Endothelial cell of umbilical vein (primary cell): ENCODE data around the gene TSPAN31. TPM values are rescaled to one million over a fixed set of nuclear protein-coding genes. Genes with fewer than 3 reads are reported as not detected.

Experiments used
- BruUV-seq: library from RNA; stranded (reverse); fragments of 400-500 nt; replicated peaks from 2 replicates; lab custom pipeline; 2021; lab: Mats Ljungman, UMichigan
- CTCF ChIA-PET: fragments of 300-600, 350-600 bp; sonication (Branson Sonifier 250); formaldehyde crosslinking; loops from one replicate; lab custom pipeline; 2021; ENCODE audit warnings: antibody characterized with exemption, inconsistent platforms; lab: Charles Lee
- POLR2A ChIA-PET: fragments of 300-600, 350-600 bp; sonication (Branson Sonifier 250); formaldehyde crosslinking; loops from one replicate; lab custom pipeline; 2021; ENCODE audit warnings: antibody characterized with exemption, inconsistent platforms; lab: Charles Lee
- DNase-seq: peaks from one replicate; pipeline ENCODE4 v3.0.0-alpha.2; 2011; ENCODE audit warnings: low read depth, low spot score
- FAIRE-seq: peaks from 2 replicates; lab custom pipeline; 2011; peaks lifted over from hg19 to GRCh38; lab: Jason Lieb, UNC
- H2AFZ ChIP-seq: 2 replicates; pipeline ENCODE4 v1.6.0; 2012; ENCODE audit warnings: low read depth, low read length, control low read depth, inconsistent platforms
- H3K27ac ChIP-seq: 2 replicates; pipeline ENCODE4 v1.5.1; 2011; ENCODE audit warnings: low read depth, mild to moderate bottlenecking, control low read depth, low read length, moderate library complexity; ENCODE audit not compliant: insufficient read depth
- H3K27me3 ChIP-seq, 2 experiments: 2 replicates each; pipeline versions ENCODE4 v1.6.0 to v1.6.1; 2011; ENCODE audit warnings: low read length in 2 of 2, mixed read lengths in 1 of 2; ENCODE audit not compliant: control insufficient read depth in 2 of 2, insufficient read depth in 2 of 2
- H3K36me3 ChIP-seq, 2 experiments: 2 replicates in 1 of 2; 3 replicates in 1 of 2; pipeline ENCODE4 v1.5.1; 2011; ENCODE audit warnings: low read length in 2 of 2, mild to moderate bottlenecking in 1 of 2, moderate library complexity in 1 of 2; ENCODE audit not compliant: control insufficient read depth in 2 of 2, insufficient read depth in 2 of 2; ENCODE audit errors: extremely low read depth in 1 of 2
- H3K4me1 ChIP-seq: 3 replicates; pipeline ENCODE4 v1.5.1; 2011; ENCODE audit warnings: mild to moderate bottlenecking, low read length; ENCODE audit not compliant: control insufficient read depth, insufficient read depth; ENCODE audit errors: extremely low read depth
- H3K4me2 ChIP-seq: 2 replicates; pipeline ENCODE4 v1.6.1; 2011; ENCODE audit warnings: low read length, control low read depth, mixed read lengths; ENCODE audit not compliant: insufficient read depth
- H3K4me3 ChIP-seq, 3 experiments: fragments of 200-600 bp in 1 of 3; sonication (generic), shearing (Covaris generic) in 1 of 3; replicated peaks in 1 of 3; 2 replicates each; pipeline ENCODE4 v1.5.1; 2011 to 2016; ENCODE audit warnings: control low read depth in 3 of 3, low read length in 3 of 3, mild to moderate bottlenecking in 2 of 3, inconsistent platforms in 1 of 3, low read depth in 1 of 3, moderate library complexity in 1 of 3; ENCODE audit not compliant: insufficient read depth in 1 of 3
- H3K79me2 ChIP-seq: 2 replicates; pipeline ENCODE4 v1.6.0; 2012; ENCODE audit warnings: low read length, inconsistent platforms; ENCODE audit not compliant: control insufficient read depth, insufficient read depth
- H3K9ac ChIP-seq: replicated peaks from 2 replicates; pipeline ENCODE3; 2011; ENCODE audit warnings: low read length, control low read depth; ENCODE audit not compliant: insufficient read depth; ENCODE audit errors: extremely low read depth
- H3K9me1 ChIP-seq: replicated peaks from 3 replicates; pipeline ENCODE4 v1.6.0; 2011; ENCODE audit warnings: mild to moderate bottlenecking, low read length; ENCODE audit not compliant: control insufficient read depth, insufficient read depth; ENCODE audit errors: extremely low read depth
- H3K9me3 ChIP-seq: replicated peaks from 2 replicates; pipeline ENCODE4 v1.5.1; 2012; ENCODE audit warnings: low read length, inconsistent platforms; ENCODE audit not compliant: control insufficient read depth, insufficient read depth
- H4K20me1 ChIP-seq: replicated peaks from 2 replicates; pipeline ENCODE3; 2011; ENCODE audit warnings: mild to moderate bottlenecking, low read length; ENCODE audit not compliant: control insufficient read depth, insufficient read depth; ENCODE audit errors: extremely low read depth
- EZH2 ChIP-seq: IDR thresholded peaks from 2 replicates; pipeline ENCODE4 v1.6.1; 2012; ENCODE audit warnings: borderline replicate concordance, low read depth, mild to moderate bottlenecking, moderate library complexity, low read length, inconsistent platforms; ENCODE audit not compliant: severe bottlenecking
- FOS ChIP-seq: IDR thresholded peaks from 2 replicates; pipeline ENCODE4 v1.6.1; 2011; ENCODE audit warnings: mild to moderate bottlenecking, low read length, moderate library complexity, borderline replicate concordance; ENCODE audit not compliant: insufficient read depth
- MAX ChIP-seq: IDR thresholded peaks from 2 replicates; pipeline ENCODE4 v1.6.1; 2011; ENCODE audit not compliant: insufficient read depth, insufficient read length
- POLR2A ChIP-seq: IDR thresholded peaks from 2 replicates; pipeline ENCODE4 v1.6.1; 2012; ENCODE audit warnings: low read depth, mild to moderate bottlenecking, control low read depth, low read length
- POLR2AphosphoS5 ChIP-seq: IDR thresholded peaks from 2 replicates; pipeline ENCODE4 v1.6.1; 2012; ENCODE audit warnings: low read depth, mild to moderate bottlenecking, control low read depth, low read length, moderate library complexity; ENCODE audit not compliant: insufficient read depth
- dilution Hi-C: fragments of 300-500 bp; cut with MboI; formaldehyde crosslinking; loops from one replicate; pipeline ENCODE4 v1.15.0; 2019; ENCODE audit warnings: low sequenced_read_pairs; ENCODE audit not compliant: extremely low pct_ligation_motif_present
- intact Hi-C: fragments of 100-400 bp; cut with micrococcal nuclease; formaldehyde crosslinking; loops from one replicate; pipeline ENCODE4 v1.10.0; 2022
- polyA plus RNA-seq, 4 experiments: library from polyadenylated mRNA; depleted of rRNA in 3 of 4; stranded (reverse) in 3 of 4; unstranded in 1 of 4; fragments of >200 nt; gene quantifications; 2 replicates each; pipeline versions ENCODE4 v1.2.1 to v1.2.3, GENCODE V29; 2011 to 2012; ENCODE audit warnings: missing spikeins in 1 of 4
- total RNA-seq: library from RNA; stranded (reverse); gene quantifications from 2 replicates; pipeline ENCODE4 v1.2.3, GENCODE V29; 2021
- TF ChIP-seq, protein P1 (sequence below), 2 donors: IDR thresholded peaks; 1 replicate in 1 of 2; 2 replicates in 1 of 2; pipeline ENCODE4 v1.5.1; 2011; ENCODE audit warnings: low read length in 2 of 2, mild to moderate bottlenecking in 2 of 2, moderate library complexity in 2 of 2, control low read depth in 1 of 2, inconsistent platforms in 1 of 2, low read depth in 1 of 2; ENCODE audit not compliant: insufficient read depth in 1 of 2; ENCODE audit errors: extremely low read depth in 1 of 2

TSPAN31 gene
- total and polyA plus RNA-seq, 2 donors (not counting 3 experiments of a cell fraction or from before 2014, with no cell fraction given) = 15.0 to 43.9 TPM

DNA sequence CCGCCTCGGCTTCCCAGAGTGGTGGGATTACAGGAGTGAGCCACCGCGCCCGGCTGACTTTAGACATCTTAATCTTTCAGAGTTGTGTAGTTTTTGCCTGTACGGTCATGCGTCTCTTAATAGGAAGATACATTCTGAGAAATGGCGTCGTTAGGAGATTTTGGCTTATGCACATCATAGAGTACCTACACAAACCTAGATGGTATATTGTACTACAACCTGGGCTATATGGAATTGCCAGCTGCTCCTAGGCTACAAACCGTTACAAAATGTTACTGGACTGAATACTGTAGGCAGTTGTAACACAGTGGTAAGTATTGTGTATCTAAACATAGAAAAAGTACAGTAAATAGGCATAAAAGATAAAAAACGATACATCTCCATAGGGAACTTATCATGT, 39.0 kb downstream of the TSPAN31 start:
- BruUV-seq = no TSS peak
- no peak for FAIRE-seq
- CTCF ChIA-PET = interaction anchor here (0.7 to 2.0 kb wide), 6 partner anchors 12 to 201 kb away, joined by 3 to 10 read pairs (median 4); partner anchors contain the start of genes EEF1AKMT3 and METTL1

More for the DNA sequence above, 39.0 kb downstream of the TSPAN31 start:
- POLR2A ChIA-PET = no interaction called here
- dilution Hi-C loops = no loop called here
- H3K4me1 ChIP-seq = peaks cover 7% of the 10 kb centered on the region
- H3K4me2 ChIP-seq = no peak overlapping the region
- H3K9me1 ChIP-seq = no peaks in the 10 kb centered on the region
- DNase-seq = no peak
- no peaks in the 10 kb centered on the region for H3K27me3 ChIP-seq
- no peaks in the 10 kb centered on the region for H3K9me3 ChIP-seq
- H3K79me2 ChIP-seq = peaks cover 14% of the 10 kb centered on the region
- no peak overlapping the region for H3K4me3 ChIP-seq
- H3K27ac ChIP-seq = no peak overlapping the region
- H3K9ac ChIP-seq = no peak overlapping the region
- H4K20me1 ChIP-seq = no peaks in the 10 kb centered on the region
- TF ChIP-seq POLR2AphosphoS5 = no peak
- TF ChIP-seq, protein P1, sequence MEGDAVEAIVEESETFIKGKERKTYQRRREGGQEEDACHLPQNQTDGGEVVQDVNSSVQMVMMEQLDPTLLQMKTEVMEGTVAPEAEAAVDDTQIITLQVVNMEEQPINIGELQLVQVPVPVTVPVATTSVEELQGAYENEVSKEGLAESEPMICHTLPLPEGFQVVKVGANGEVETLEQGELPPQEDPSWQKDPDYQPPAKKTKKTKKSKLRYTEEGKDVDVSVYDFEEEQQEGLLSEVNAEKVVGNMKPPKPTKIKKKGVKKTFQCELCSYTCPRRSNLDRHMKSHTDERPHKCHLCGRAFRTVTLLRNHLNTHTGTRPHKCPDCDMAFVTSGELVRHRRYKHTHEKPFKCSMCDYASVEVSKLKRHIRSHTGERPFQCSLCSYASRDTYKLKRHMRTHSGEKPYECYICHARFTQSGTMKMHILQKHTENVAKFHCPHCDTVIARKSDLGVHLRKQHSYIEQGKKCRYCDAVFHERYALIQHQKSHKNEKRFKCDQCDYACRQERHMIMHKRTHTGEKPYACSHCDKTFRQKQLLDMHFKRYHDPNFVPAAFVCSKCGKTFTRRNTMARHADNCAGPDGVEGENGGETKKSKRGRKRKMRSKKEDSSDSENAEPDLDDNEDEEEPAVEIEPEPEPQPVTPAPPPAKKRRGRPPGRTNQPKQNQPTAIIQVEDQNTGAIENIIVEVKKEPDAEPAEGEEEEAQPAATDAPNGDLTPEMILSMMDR (IDR thresholded peaks at IDR 0.05; ENCODE audit: extremely low read depth in 1 of 2, insufficient read depth in 1 of 2, low read depth in 1 of 2, low read length in 2 of 2) = no peak
- no peak for TF ChIP-seq MAX
- TF ChIP-seq EZH2 = no peak
- TF ChIP-seq FOS = no peak
- no peak for TF ChIP-seq POLR2A
- peaks cover 10 to 11% of the 10 kb centered on the region in 2 experiments for H3K36me3 ChIP-seq
- intact Hi-C loops = loop anchor here (1.0 to 2.0 kb wide), 2 partner anchors 13 to 47 kb away; no protein-coding TSS in a partner anchor
- no peak overlapping the region for H2AFZ ChIP-seq
